GM13976 (cell line): ENCODE data around the gene TMEM255B.

Experiments used
- DNase-seq: peaks from one replicate; pipeline ENCODE4 v3.0.0; 2012; ENCODE audit warnings: low spot score
- CTCF ChIP-seq: IDR thresholded peaks from 2 replicates; pipeline ENCODE4 v1.5.1; 2012; ENCODE audit warnings: borderline replicate concordance, mild to moderate bottlenecking; ENCODE audit not compliant: insufficient read depth; ENCODE audit errors: extremely low read depth, missing control alignments, control extremely low read depth
- in situ Hi-C: fragments of 300-500 bp; cut with MboI; formaldehyde crosslinking; loops from one replicate; pipeline ENCODE4 v1.12.0; 2022; ENCODE audit warnings: low sequenced_read_pairs, mixed read lengths, inconsistent platforms; ENCODE audit not compliant: unreplicated experiment

Gene TMEM255B

GRCh38 chr13:113735194-113735593 lies 23.8 kb upstream of the TMEM255B start:
- no peak for TF ChIP-seq CTCF
- in situ Hi-C loops: no loop called here
- DNase-seq: no peak

GRCh38 chr13:113735750-113736149 lies 23.3 kb upstream of the TMEM255B start:
- no peak for DNase-seq
- no peak for TF ChIP-seq CTCF
- in situ Hi-C loops: no loop called here

GRCh38 chr13:113736258-113736731 lies 22.7 kb upstream of the TMEM255B start:
- no peak for DNase-seq
- no peak for TF ChIP-seq CTCF
- in situ Hi-C loops: no loop called here

GRCh38 chr13:113737803-113738202 lies 21.2 kb upstream of the TMEM255B start:
- DNase-seq: no peak
- no peak for TF ChIP-seq CTCF
- in situ Hi-C loops: no loop called here

GRCh38 chr13:113739527-113740285 lies 19.3 kb upstream of the TMEM255B start:
- DNase-seq: no peak
- no peak for TF ChIP-seq CTCF
- in situ Hi-C loops: no loop called here

GRCh38 chr13:113740286-113740556 lies 18.8 kb upstream of the TMEM255B start:
- no peak for DNase-seq
- no peak for TF ChIP-seq CTCF
- in situ Hi-C loops: no loop called here
